CD4-positive, CD25-positive, alpha-beta regulatory T cell (primary cell): ENCODE results near the gene HSPB7. TPM values are rescaled to one million over a fixed set of nuclear protein-coding genes. Genes with fewer than 3 reads are reported as not detected.
"Not testable (repeated sequence)": the region's sequence is repeated elsewhere in the genome, so short reads cannot be mapped to it uniquely, and the experiment has no call there.

ENCODE experiments used
- ATAC-seq, 2 donors: fragments of 150-1000 bp; cut with Tn5 transposase; one replicate each; pipeline ENCODE4 v1.10.0; 2021; ENCODE audit warnings: low read depth in 2 of 2, moderate number of reproducible peaks in 2 of 2, moderate library complexity in 1 of 2
- DNase-seq, 3 donors: peaks; one replicate each; pipeline versions ENCODE4 v3.0.0 to v3.0.0-alpha.2; 2012 to 2022; ENCODE audit warnings: mixed read lengths in 1 of 3
- H3K27ac ChIP-seq: one replicate; pipeline ENCODE4 v1.7.0; 2013; ENCODE audit warnings: mild to moderate bottlenecking, low read length; ENCODE audit not compliant: insufficient read depth, poor library complexity, severe bottlenecking
- H3K27me3 ChIP-seq: one replicate; pipeline ENCODE4 v1.7.0; 2013; ENCODE audit warnings: low read length; ENCODE audit not compliant: control insufficient read depth, insufficient read depth
- H3K36me3 ChIP-seq: one replicate; pipeline ENCODE4 v1.7.0; 2013; ENCODE audit warnings: mild to moderate bottlenecking, low read length, moderate library complexity; ENCODE audit not compliant: control insufficient read depth, insufficient read depth
- H3K4me1 ChIP-seq: 2 replicates; pipeline ENCODE4 v1.7.0; 2013; ENCODE audit warnings: mild to moderate bottlenecking, low read length; ENCODE audit not compliant: insufficient read depth, control insufficient read depth, poor library complexity, severe bottlenecking
- H3K4me3 ChIP-seq: one replicate; pipeline ENCODE4 v1.7.0; 2013; ENCODE audit warnings: low read depth, mild to moderate bottlenecking, low read length, moderate library complexity
- H3K9me3 ChIP-seq, 2 experiments: 1 replicate in 1 of 2; 2 replicates in 1 of 2; pipeline ENCODE4 v1.7.0; 2013; ENCODE audit warnings: low read length in 2 of 2, mild to moderate bottlenecking in 1 of 2, moderate library complexity in 1 of 2; ENCODE audit not compliant: control insufficient read depth in 2 of 2
- H3K27ac Mint-ChIP-seq, 3 donors: one replicate each; pipeline ENCODE4 v1.8.0; 2020 to 2022; ENCODE audit warnings: mild to moderate bottlenecking in 3 of 3, mixed read lengths in 3 of 3, moderate library complexity in 2 of 3
- H3K27me3 Mint-ChIP-seq: one replicate; pipeline ENCODE4 v1.8.0; 2022; ENCODE audit warnings: mild to moderate bottlenecking, mixed read lengths
- H3K36me3 Mint-ChIP-seq: one replicate; pipeline ENCODE4 v1.8.0; 2020; ENCODE audit warnings: mixed read lengths
- H3K4me1 Mint-ChIP-seq, 4 donors: one replicate each; pipeline ENCODE4 v1.8.0; 2020 to 2022; ENCODE audit warnings: mixed read lengths in 4 of 4, mild to moderate bottlenecking in 1 of 4
- H3K4me3 Mint-ChIP-seq, 4 donors: one replicate each; pipeline ENCODE4 v1.8.0; 2020 to 2022; ENCODE audit warnings: mild to moderate bottlenecking in 4 of 4, mixed read lengths in 4 of 4, moderate library complexity in 3 of 4
- H3K9me3 Mint-ChIP-seq, 7 donors: one replicate each; pipeline ENCODE4 v1.8.0; 2020 to 2022; ENCODE audit warnings: mixed read lengths in 7 of 7, mild to moderate bottlenecking in 3 of 7, moderate library complexity in 2 of 7
- polyA plus RNA-seq, 4 donors: library from polyadenylated mRNA; unstranded; fragments of 300-500 nt; fragmentation: Illumina TruSeq; gene quantifications; one replicate each; pipeline ENCODE4 v1.2.3, GENCODE V29; 2021
- total RNA-seq: library from RNA; stranded (reverse); gene quantifications from one replicate; pipeline ENCODE4 v1.2.3, GENCODE V29; 2022

The HSPB7 gene
- total and polyA plus RNA-seq, 5 donors from 2014 or later, result not detected

- H3K4me3 ChIP-seq, H3K36me3 ChIP-seq, H3K36me3 Mint-ChIP-seq, H3K27ac Mint-ChIP-seq, H3K4me1 ChIP-seq, ATAC-seq, H3K4me1 Mint-ChIP-seq, H3K27me3 ChIP-seq, H3K9me3 Mint-ChIP-seq, DNase-seq, H3K9me3 ChIP-seq, H3K27ac ChIP-seq: not testable (repeated sequence)
- Mint-ChIP-seq H3K27me3 (peaks cover 12% of the 10 kb centered on the region), H3K4me3 (peak overlapping the region in 1 of 4 donors; percentile 65)
Observed at GRCh38 chr1:16062687-16063075, 44.8 kb upstream of the HSPB7 start.

- not testable (repeated sequence) for H3K4me3 Mint-ChIP-seq, H3K4me3 ChIP-seq, H3K27ac Mint-ChIP-seq, DNase-seq, H3K9me3 Mint-ChIP-seq, H3K36me3 Mint-ChIP-seq, H3K4me1 ChIP-seq, H3K4me1 Mint-ChIP-seq, H3K27ac ChIP-seq, H3K36me3 ChIP-seq, H3K27me3 ChIP-seq, H3K27me3 Mint-ChIP-seq, ATAC-seq, H3K9me3 ChIP-seq
Observed at GRCh38 chr1:16061989-16062686, 44.3 kb upstream of the HSPB7 start.

- Mint-ChIP-seq H3K4me1 (peaks cover 0 to 5% (median 2%) of the 10 kb centered on the region in 4 donors), H3K36me3 (no peaks in the 10 kb centered on the region), H3K27me3 (peaks cover 9% of the 10 kb centered on the region), H3K27ac (no peak overlapping the region), H3K4me3 (no peak overlapping the region), H3K9me3 (no peaks in the 10 kb centered on the region)
- Histone ChIP-seq H3K4me1 (peaks cover under 1% of the 10 kb centered on the region), H3K9me3 (no peaks in the 10 kb centered on the region), H3K4me3 (no peak overlapping the region), H3K27ac (no peak overlapping the region), H3K36me3 (no peaks in the 10 kb centered on the region), H3K27me3 (no peaks in the 10 kb centered on the region)
- no peak for DNase-seq
- no peak for ATAC-seq
Observed at GRCh38 chr1:16061266-16061665, 43.4 kb upstream of the HSPB7 start.

GRCh38 chr1:16058394-16059120 lies 40.7 kb upstream of the HSPB7 start:
- ATAC-seq, H3K27ac Mint-ChIP-seq: not testable (repeated sequence)

GRCh38 chr1:16057314-16057915 lies 39.6 kb upstream of the HSPB7 start:
- H3K9me3 ChIP-seq, H3K4me3 ChIP-seq, H3K4me1 ChIP-seq, H3K36me3 Mint-ChIP-seq, DNase-seq, H3K4me1 Mint-ChIP-seq, H3K9me3 Mint-ChIP-seq, H3K27ac Mint-ChIP-seq, H3K27me3 ChIP-seq, H3K4me3 Mint-ChIP-seq, ATAC-seq, H3K27ac ChIP-seq, H3K36me3 ChIP-seq, H3K27me3 Mint-ChIP-seq: not testable (repeated sequence)

More at GRCh38 chr1:16058394-16059120, 40.7 kb upstream of the HSPB7 start:
- H3K9me3 ChIP-seq, H3K27me3 Mint-ChIP-seq, H3K4me3 Mint-ChIP-seq, H3K36me3 ChIP-seq, H3K36me3 Mint-ChIP-seq, H3K27me3 ChIP-seq, DNase-seq, H3K9me3 Mint-ChIP-seq, H3K4me1 ChIP-seq, H3K4me1 Mint-ChIP-seq, H3K27ac ChIP-seq, H3K4me3 ChIP-seq: not testable (repeated sequence)

GRCh38 chr1:16056521-16056912 lies 38.7 kb upstream of the HSPB7 start:
- H3K4me3 ChIP-seq, H3K27me3 Mint-ChIP-seq, ATAC-seq, H3K4me3 Mint-ChIP-seq, H3K36me3 Mint-ChIP-seq, H3K27ac ChIP-seq, DNase-seq, H3K27me3 ChIP-seq, H3K9me3 ChIP-seq, H3K27ac Mint-ChIP-seq, H3K4me1 ChIP-seq, H3K36me3 ChIP-seq, H3K9me3 Mint-ChIP-seq, H3K4me1 Mint-ChIP-seq: not testable (repeated sequence)

- ATAC-seq (peak; percentile 84 to 89), DNase-seq (peak; percentile 70 to 87 (median 80))
- no peak overlapping the region for H3K27ac Mint-ChIP-seq
- no peaks in the 10 kb centered on the region for H3K36me3 Mint-ChIP-seq
- H3K9me3 Mint-ChIP-seq, result no peaks in the 10 kb centered on the region
- H3K4me1 Mint-ChIP-seq, result peaks cover 0 to 6% (median 3%) of the 10 kb centered on the region in 4 donors
- H3K27me3 Mint-ChIP-seq, result peaks cover 6% of the 10 kb centered on the region
- no peak overlapping the region for H3K4me3 Mint-ChIP-seq
- H3K36me3 ChIP-seq, result no peaks in the 10 kb centered on the region
- no peaks in the 10 kb centered on the region for H3K27me3 ChIP-seq
- H3K4me1 ChIP-seq, result peaks cover 4% of the 10 kb centered on the region
- H3K9me3 ChIP-seq, result no peaks in the 10 kb centered on the region
- H3K27ac ChIP-seq, result no peak overlapping the region
- H3K4me3 ChIP-seq, result no peak overlapping the region
Observed at GRCh38 chr1:16055613-16056520, 38.0 kb upstream of the HSPB7 start.
